Effector CD8-positive, alpha-beta T cell (primary cell): ENCODE data around the gene PRX.
"Not testable (repeated sequence)": the region's sequence is repeated elsewhere in the genome, so short reads cannot be mapped to it uniquely, and the experiment has no call there.

Experiments used
- DNase-seq: peaks from one replicate; lab custom pipeline; 2025; lab: John Stamatoyannopoulos, UW

Gene PRX

GRCh38 chr19:40414542-40415535 lies 1.7 kb upstream of the PRX start:
- DNase-seq: no peak

DNA sequence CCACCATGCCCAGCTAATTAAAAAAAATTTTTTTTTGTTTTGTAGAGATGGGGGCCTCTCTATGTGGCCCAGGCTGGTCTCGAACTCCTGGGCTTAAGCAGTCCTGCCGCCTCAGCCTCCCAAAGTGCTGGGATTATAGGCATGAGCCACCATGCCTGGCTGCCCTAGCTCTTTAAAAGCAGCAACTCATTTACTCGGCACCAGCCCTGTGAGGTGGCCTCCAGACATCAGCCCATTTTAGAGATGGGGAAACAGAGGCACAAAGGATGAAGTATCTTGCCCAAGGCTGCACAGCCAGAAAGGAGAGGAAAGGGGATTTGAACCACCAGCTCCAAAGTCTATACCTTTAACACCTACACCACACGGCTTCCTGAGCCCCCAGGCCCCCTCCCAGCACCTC lies 312 bp downstream of the PRX start:
- no peak for DNase-seq

DNA sequence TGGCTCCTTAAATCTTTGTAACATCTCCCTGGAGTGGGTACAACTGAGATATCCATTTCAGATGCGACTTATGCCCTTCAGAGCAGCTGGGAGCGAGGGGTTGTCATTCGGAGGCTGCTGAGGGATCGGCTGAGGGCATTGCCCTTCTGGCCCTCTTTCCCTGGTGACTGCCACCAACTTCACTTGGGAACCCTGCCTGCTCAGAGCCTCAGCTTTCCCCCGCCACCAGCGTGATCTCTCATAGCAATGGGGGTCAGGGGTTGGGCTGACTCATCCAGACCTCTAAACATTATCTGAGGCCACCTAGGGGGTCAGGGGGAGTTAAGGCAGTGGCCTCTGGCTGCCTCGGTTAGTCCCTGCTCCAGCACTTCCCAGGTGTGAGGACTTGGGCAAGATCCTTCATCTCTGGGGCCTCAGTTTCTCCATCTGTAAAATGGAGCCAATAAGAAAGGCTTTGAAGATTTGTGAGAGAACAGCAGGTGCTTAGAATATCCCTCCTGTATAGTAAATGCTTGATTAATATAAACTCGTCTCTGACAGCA lies 1.1 kb downstream of the PRX start:
- no peak for DNase-seq

- DNase-seq: no peak
Observed at GRCh38 chr19:40411125-40411842, 1.9 kb downstream of the PRX start.

DNA sequence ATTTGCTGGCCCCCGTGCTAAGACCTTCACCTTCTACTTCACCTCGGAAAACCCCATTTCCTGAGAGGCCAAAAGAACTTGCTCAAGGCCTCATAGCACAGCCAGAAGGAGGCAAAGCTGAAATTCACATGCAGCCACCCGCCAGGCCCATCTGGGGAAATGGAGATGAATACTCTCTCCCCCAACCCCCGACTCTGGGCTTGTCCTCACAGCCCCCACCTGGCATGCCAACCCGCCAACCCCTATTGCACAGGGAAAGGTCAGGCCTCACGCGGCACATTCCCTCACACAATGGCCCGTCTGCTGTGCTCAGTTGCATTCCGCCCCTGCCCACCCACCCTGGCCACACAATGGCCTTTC lies 3.2 kb downstream of the PRX start:
- no peak for DNase-seq

GRCh38 chr19:40408598-40408925 lies 4.6 kb downstream of the PRX start:
- not testable (repeated sequence) for DNase-seq

DNA sequence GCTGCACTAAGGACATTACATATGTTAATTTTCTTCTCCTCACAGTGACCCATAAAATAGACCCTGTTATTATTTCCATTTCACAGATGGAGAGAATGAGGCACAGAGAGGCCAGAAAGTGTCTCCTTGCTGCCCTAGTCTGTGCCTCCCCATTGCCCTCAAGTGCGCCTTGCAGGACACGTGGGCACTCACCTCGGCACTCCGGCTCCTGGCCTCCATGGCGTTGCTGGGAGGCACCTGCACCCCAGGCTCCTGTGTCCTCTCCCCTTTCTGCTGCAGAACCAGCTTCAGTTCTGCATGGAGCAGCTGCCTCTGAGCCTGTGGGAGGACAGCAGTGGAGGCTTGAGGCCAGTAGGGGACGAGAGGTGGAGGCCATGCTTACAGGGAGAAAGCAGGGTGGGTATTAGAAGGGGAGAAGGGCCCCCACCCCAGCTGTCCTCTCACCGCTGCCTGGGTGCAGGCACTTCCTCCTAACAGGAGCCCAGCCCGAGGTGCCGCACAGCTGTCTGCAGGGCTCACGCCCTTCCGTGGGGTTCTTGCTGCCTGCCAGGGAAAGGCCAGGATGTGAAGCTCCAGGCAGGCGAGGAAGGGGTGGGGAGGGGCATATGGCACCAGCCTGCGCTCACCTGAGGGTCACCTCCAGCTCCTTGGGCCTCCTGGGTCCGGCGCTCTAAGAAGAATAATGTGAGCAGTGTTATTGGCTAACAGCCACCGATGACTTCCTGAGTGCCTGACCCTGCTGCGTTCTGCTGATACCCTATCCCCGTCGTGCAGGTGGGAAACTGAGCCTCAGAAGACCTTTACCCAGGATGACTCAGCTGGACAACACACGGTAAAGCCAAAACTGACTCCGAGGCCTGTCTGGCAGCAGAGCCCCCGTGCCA lies 5.2 kb downstream of the PRX start:
- DNase-seq: no peak

DNA sequence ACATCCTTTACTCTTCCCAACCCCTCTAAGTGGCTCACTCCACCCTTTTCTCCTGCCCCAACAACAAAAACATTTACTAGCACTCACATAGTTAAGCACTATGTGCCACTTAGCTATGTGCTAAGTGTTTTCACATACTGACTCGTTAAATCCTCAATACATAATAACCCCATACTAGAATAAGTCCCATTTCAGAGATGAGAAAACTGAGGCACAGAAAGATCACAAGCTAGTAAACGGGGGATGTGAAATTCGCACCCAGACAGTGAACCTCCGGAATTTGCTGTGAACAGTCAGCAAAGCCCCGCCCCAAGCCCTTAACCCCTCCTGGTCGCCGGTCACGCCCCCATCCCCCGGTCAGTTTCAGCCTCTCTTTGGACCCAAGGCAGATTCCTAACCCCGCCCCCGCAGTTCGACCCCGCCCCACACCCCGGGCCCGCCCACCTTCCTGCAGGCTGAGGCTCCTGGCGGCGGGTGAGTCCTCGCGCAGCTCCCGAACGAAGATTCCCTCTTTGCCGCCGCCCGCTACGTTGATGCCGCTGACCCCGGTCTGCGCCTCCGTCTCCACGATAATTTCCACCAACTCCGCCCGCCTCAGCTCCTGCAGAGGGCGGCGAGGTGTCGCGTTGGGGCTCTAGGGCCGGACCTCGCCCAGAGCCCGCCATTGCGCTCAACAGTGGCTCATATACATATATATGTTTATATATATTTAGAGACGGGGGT lies 9.8 kb downstream of the PRX start:
- DNase-seq: peak; percentile 68

DNA sequence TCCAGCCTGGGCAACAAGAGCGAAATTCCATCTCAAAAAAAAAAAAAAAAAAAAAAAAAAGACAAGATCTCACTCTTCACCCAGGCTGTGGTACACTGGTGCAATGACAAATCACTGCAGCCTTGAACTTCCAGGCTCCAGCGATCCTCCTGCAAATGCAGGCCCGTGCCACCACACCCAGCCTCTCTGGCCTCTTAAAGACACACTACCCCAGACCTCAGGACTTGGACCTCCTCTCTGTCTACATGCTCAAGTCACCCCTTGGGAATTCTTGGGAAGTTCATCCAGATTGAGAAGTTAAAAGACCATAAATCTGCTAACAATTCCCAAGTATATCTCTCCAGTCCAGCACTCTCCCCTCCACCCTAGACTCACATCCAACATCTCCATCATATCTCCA lies 12.6 kb downstream of the PRX start:
- no peak for DNase-seq

GRCh38 chr19:40398417-40399131 lies 14.6 kb downstream of the PRX start:
- DNase-seq: peak; percentile 66

GRCh38 chr19:40397568-40397906 lies 15.6 kb downstream of the PRX start:
- no peak for DNase-seq

DNA sequence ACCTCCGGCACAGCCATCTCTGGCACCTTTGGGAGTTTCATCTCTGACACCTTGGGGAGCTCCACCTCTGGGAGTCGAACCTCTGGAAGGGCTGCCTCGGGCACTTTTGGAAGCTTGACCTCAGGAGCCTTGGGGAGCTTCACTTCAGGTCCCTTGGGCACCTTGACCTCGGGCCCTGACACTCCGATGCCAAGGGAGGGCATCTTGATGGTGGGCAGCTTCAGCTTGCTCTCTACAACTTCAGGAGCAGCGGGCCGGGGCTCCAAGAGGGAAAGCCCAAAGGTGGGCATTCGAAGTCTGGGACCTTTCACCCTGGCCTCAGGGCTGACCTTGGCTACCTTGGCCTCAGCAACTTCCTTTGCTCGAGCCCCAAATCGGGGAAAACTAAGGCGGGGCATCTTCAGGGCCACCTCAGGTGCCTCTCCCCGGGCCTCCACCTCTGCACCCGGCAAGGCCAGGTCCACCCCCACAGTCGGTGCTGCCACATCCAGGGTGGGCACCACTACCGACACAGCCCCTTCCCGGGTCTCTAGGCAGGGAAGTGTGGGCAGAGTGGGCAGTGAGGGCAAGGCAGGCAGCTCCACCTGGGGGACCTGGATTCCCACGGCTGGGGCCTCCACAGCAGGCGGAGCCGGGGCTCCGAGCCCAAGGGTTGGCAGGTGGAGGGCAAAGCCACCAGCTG lies 16.2 kb downstream of the PRX start:
- no peak for DNase-seq

DNA sequence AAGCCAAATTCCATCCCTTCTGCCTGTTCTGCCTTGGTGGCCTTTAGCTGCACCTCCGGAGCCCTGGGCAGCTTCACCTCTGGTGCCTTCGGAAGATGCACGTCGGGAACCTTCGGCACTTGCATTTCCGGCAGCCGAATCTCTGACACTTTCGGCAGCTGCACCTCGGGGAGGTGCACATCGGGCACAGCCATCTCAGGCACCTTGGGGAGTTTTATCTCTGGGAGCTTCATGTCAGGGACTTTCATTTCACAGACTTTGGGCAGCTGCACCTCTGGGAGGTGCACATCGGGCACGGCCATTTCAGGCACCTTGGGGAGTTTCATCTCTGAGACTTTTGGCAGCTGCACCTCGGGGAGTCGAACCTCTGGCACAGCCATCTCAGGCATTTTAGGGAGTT lies 17.2 kb downstream of the PRX start:
- no peak for DNase-seq

DNA sequence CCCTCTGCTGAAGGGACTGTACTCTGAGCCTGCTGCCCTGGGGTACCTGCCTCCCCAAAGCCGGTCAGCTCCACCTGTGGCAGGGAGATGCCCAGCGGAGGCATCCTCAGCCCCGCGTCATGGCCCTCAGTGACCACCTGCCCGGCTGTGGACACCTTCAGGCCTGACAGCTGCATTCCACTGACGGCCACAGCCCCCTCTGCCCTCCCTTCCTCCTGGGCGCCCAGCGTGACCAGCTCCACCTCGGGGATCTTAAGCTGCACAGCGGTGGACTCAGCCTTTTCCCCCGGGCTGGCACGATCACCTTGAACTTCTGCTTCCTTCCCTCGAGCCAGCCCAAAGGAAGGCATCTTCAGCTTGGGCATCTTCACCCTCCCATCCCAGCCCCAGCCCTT lies 18.4 kb downstream of the PRX start:
- DNase-seq: no peak

DNA sequence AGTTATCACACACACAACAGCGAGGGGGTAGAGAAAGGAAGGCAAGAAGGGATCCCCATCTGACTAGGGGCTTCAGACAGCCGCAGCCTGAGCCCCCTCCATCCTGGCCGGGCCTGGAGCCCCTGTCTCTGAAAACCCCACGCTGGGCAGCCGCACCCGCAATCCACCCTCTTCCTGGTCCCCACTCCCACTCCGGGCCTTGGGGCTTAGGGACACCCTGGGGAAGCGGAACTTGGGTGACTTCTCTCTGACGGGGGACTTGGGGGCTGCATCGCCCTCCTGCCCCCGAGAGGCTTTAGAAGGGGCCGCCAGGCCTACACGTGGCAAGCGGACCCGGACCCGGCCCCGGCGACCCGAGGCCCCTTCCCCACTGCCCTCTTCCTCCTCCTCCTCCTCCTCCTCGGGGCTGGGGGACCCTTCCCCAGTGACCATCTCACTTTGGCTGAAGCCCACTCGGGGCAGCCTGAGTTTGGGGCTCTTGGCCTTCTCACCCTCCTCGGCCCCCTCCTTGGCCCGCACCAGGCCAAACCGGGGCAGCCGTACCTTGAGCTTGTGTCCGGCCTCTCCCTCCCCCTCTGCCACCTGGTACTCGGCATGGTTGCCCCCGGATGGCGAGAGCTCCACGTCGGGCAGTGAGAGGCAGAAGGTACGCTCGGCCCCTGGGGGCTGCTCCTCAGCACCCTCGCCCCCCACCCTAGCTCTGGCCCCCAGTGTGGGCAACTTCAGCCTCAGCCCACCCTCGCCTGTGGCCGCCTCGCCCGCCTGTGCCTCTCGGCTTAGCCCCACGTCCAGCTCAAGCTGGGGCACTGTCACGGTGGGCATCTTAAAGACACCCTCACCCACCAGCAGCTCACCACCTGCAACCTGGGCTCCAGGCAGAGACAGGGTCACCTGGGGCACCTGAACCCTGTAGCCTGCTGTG lies 19.0 kb downstream of the PRX start:
- no peak for DNase-seq

DNA sequence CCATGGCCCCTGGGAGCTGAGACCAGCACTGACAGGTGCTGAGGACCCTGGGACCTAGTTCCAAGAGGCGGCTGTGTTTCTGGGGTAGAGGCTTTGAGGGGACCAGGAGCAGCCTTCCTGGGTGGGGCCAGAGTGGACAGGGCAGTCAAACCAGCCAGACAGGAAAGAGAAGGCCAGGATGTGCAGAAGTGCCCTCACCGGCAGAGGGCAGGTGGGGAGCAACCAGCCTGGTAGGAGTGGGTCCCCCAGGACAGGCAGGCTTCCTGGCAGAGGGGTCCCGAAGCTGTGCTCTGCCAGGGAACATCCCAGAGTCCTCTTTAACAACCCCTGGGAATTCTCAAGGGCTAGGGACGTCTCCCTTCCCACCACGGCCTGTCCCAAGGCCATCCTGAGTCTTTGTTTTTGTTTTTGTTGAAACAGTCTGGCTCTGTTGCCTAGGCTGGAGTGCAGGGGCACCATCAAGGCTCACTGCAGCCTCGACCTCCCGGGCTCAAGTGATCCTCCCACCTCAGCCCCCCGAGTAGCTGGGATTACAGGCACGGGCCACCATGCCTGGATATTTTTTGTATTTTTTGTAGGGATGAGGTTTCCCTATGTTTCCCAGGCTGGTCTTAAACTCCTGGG lies 20.2 kb downstream of the PRX start:
- DNase-seq: no peak

- no peak for DNase-seq
Observed at GRCh38 chr19:40392123-40392522, 21.1 kb downstream of the PRX start.

DNA sequence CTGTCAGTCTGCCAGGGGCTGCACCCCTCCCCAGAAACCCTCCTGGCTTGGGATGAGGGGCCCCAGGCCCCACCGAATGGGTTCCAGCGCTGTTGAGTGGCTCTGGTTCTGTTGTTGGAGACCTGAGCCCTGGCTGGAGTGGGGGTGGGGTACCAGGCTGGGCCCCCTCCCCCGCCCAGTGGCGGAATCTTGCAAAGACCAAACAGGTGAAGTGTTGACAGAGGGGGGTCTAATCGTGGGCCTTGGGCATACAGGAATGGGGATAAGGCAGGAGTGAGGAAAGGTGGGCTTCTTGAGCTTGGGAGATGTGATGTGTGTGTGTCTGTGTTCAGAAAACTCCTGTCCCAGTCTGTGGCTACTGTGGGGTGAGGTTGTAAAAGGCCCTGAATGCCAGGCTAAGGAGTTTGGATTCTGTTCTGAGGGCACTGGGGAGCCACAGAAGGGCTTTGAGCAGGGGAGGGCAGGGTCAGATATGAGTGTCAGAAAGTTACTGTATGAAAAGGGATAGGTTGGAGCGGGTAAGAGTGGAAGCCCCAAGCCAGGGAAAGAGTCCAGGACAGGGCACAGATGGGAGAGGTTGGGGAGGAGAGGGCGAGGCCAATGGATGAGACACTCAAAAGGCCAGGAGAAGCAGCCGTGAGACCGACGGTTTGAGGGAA lies 23.0 kb downstream of the PRX start, which contains the start of gene HIPK4:
Gene HIPK4 (minus strand): TSS at position 98 of the 659 bp plus-strand sequence. CDS start 279 bp downstream, outside the sequence.
- DNase-seq: no peak
